ENCODE results near the gene KRTAP6-1.

The KRTAP6-1 gene

GRCh38 chr21:30613836-30614235, at the start of gene KRTAP6-1:
Gene KRTAP6-1 (minus strand): TSS chr21:30613930. CDS start chr21:30613904, 26 bp downstream.
- no peak for DNase-seq (ENCODE audit: extremely low read depth in 1 of 2, low read depth in 1 of 2)

GRCh38 chr21:30652891-30653290, 39.2 kb upstream of the KRTAP6-1 start:
- DNase-seq (ENCODE audit: extremely low read depth in 1 of 2, low read depth in 1 of 2) = no peak

- DNase-seq (ENCODE audit: extremely low read depth in 1 of 2, low read depth in 1 of 2) = no peak
Measured at GRCh38 chr21:30646904-30647414, 33.2 kb upstream of the KRTAP6-1 start.

GRCh38 chr21:30642564-30642963, 28.8 kb upstream of the KRTAP6-1 start, which contains the start of gene KRTAP20-3:
Gene KRTAP20-3 (plus strand): TSS chr21:30642864.
- no peak for DNase-seq (ENCODE audit: extremely low read depth in 1 of 2, low read depth in 1 of 2)

GRCh38 chr21:30638686-30639085, 25.0 kb upstream of the KRTAP6-1 start:
- no peak for DNase-seq (ENCODE audit: extremely low read depth in 1 of 2, low read depth in 1 of 2)

GRCh38 chr21:30634906-30635305, 21.2 kb upstream of the KRTAP6-1 start, which contains the start of gene KRTAP20-2:
Gene KRTAP20-2 (plus strand): TSS chr21:30635206. CDS start chr21:30635264, 58 bp downstream.
- no peak for DNase-seq (ENCODE audit: extremely low read depth in 1 of 2, low read depth in 1 of 2)

- DNase-seq (ENCODE audit: extremely low read depth in 1 of 2, low read depth in 1 of 2) = no peak
Measured at GRCh38 chr21:30629200-30629599, 15.5 kb upstream of the KRTAP6-1 start.

GRCh38 chr21:30628109-30628508, 14.4 kb upstream of the KRTAP6-1 start:
- no peak for DNase-seq (ENCODE audit: extremely low read depth in 1 of 2, low read depth in 1 of 2)

GRCh38 chr21:30625449-30626165, 11.9 kb upstream of the KRTAP6-1 start:
- no peak for DNase-seq (ENCODE audit: extremely low read depth in 1 of 2, low read depth in 1 of 2)

- no peak for DNase-seq (ENCODE audit: extremely low read depth in 1 of 2, low read depth in 1 of 2)
Measured at GRCh38 chr21:30623362-30623761, 9.6 kb upstream of the KRTAP6-1 start.

- DNase-seq (ENCODE audit: extremely low read depth in 1 of 2, low read depth in 1 of 2) = no peak
Measured at GRCh38 chr21:30620522-30620921, 6.8 kb upstream of the KRTAP6-1 start, which contains the start of gene KRTAP20-4. Gene KRTAP20-4 (plus strand): TSS chr21:30620627.

- DNase-seq (ENCODE audit: extremely low read depth in 1 of 2, low read depth in 1 of 2) = no peak
Measured at GRCh38 chr21:30620080-30620479, 6.3 kb upstream of the KRTAP6-1 start.

- DNase-seq (ENCODE audit: extremely low read depth in 1 of 2, low read depth in 1 of 2) = no peak
Measured at GRCh38 chr21:30616125-30616524, 2.4 kb upstream of the KRTAP6-1 start, which contains the start of gene KRTAP20-1. Gene KRTAP20-1 (plus strand): TSS chr21:30616425. CDS start chr21:30616455, 30 bp downstream.

GRCh38 chr21:30615199-30615598, 1.5 kb upstream of the KRTAP6-1 start:
- no peak for DNase-seq (ENCODE audit: extremely low read depth in 1 of 2, low read depth in 1 of 2)

- DNase-seq (ENCODE audit: extremely low read depth in 1 of 2, low read depth in 1 of 2) = no peak
Measured at GRCh38 chr21:30612132-30612531, 1.6 kb downstream of the KRTAP6-1 start.

- DNase-seq (ENCODE audit: extremely low read depth in 1 of 2, low read depth in 1 of 2) = no peak
Measured at GRCh38 chr21:30605968-30606367, 7.8 kb downstream of the KRTAP6-1 start.

GRCh38 chr21:30600787-30601186, 12.9 kb downstream of the KRTAP6-1 start, which contains the start of gene KRTAP22-1:
Gene KRTAP22-1 (plus strand): TSS chr21:30601087.
- no peak for DNase-seq (ENCODE audit: extremely low read depth in 1 of 2, low read depth in 1 of 2)

- DNase-seq (ENCODE audit: extremely low read depth in 1 of 2, low read depth in 1 of 2) = no peak
Measured at GRCh38 chr21:30598802-30599201, 14.9 kb downstream of the KRTAP6-1 start, which contains the start of gene KRTAP6-2. Gene KRTAP6-2 (minus strand): TSS chr21:30598902. CDS start chr21:30598874, 28 bp downstream.

GRCh38 chr21:30592140-30592539, 21.6 kb downstream of the KRTAP6-1 start, which contains the start of gene KRTAP6-3:
Gene KRTAP6-3 (plus strand): TSS chr21:30592440. CDS start chr21:30592446, 6 bp downstream.
- no peak for DNase-seq (ENCODE audit: extremely low read depth in 1 of 2, low read depth in 1 of 2)

- DNase-seq (ENCODE audit: extremely low read depth in 1 of 2, low read depth in 1 of 2) = no peak
Measured at GRCh38 chr21:30590297-30590696, 23.4 kb downstream of the KRTAP6-1 start, which contains the start of gene KRTAP22-2. Gene KRTAP22-2 (minus strand): TSS chr21:30590397.

GRCh38 chr21:30582870-30583269, 30.9 kb downstream of the KRTAP6-1 start:
- no peak for DNase-seq (ENCODE audit: extremely low read depth in 1 of 2, low read depth in 1 of 2)

GRCh38 chr21:30580132-30580531, 33.6 kb downstream of the KRTAP6-1 start:
- no peak for DNase-seq (ENCODE audit: extremely low read depth in 1 of 2, low read depth in 1 of 2)
